ELF-1 (cell line): ENCODE results near the gene NOD1.
"Not testable (repeated sequence)": the region's sequence is repeated elsewhere in the genome, so short reads cannot be mapped to it uniquely, and the experiment has no call there.

Experiments used
- DNase-seq: peaks from one replicate; pipeline ENCODE4 v3.0.0-alpha.2; 2016; ENCODE audit warnings: low read depth, low spot score

The NOD1 gene

GRCh38 chr7:30447466-30447865, 31.1 kb downstream of the NOD1 start:
- DNase-seq: no peak

- DNase-seq: no peak
Observed at GRCh38 chr7:30446266-30446665, 32.3 kb downstream of the NOD1 start.

GRCh38 chr7:30445770-30446169, 32.8 kb downstream of the NOD1 start:
- peak; percentile 39 for DNase-seq

GRCh38 chr7:30437823-30438574, 40.6 kb downstream of the NOD1 start:
- no peak for DNase-seq

GRCh38 chr7:30436518-30436917, 42.1 kb downstream of the NOD1 start:
- DNase-seq: no peak

- no peak for DNase-seq
Observed at GRCh38 chr7:30436046-30436445, 42.5 kb downstream of the NOD1 start.

- DNase-seq: no peak
Observed at GRCh38 chr7:30434140-30434799, 44.3 kb downstream of the NOD1 start.

- no peak for DNase-seq
Observed at GRCh38 chr7:30433506-30433905, 45.1 kb downstream of the NOD1 start.

GRCh38 chr7:30433082-30433481, 45.5 kb downstream of the NOD1 start:
- DNase-seq: no peak

GRCh38 chr7:30430777-30431176, 47.8 kb downstream of the NOD1 start:
- DNase-seq: no peak

GRCh38 chr7:30430276-30430675, 48.3 kb downstream of the NOD1 start:
- DNase-seq: no peak

GRCh38 chr7:30429156-30429530, 49.4 kb downstream of the NOD1 start:
- DNase-seq: no peak

- no peak for DNase-seq
Observed at GRCh38 chr7:30428246-30429155, 50.1 kb downstream of the NOD1 start.

GRCh38 chr7:30427296-30428070, 51.1 kb downstream of the NOD1 start:
- peak; percentile 79 for DNase-seq

GRCh38 chr7:30424506-30424905, 54.1 kb downstream of the NOD1 start:
- DNase-seq: no peak

- no peak for DNase-seq
Observed at GRCh38 chr7:30423788-30424505, 54.6 kb downstream of the NOD1 start.

GRCh38 chr7:30422922-30423321, 55.7 kb downstream of the NOD1 start:
- DNase-seq: no peak

GRCh38 chr7:30421647-30422196, 56.9 kb downstream of the NOD1 start:
- no peak for DNase-seq

- DNase-seq: no peak
Observed at GRCh38 chr7:30420662-30421061, 57.9 kb downstream of the NOD1 start.

- not testable (repeated sequence) for DNase-seq
Observed at GRCh38 chr7:30420080-30420479, 58.5 kb downstream of the NOD1 start.

GRCh38 chr7:30413864-30414263, 64.7 kb downstream of the NOD1 start:
- no peak for DNase-seq
